ENCODE results near the gene ST14.

- TF ChIP-seq POLR2A (IDR thresholded peaks at IDR 0.05) (no peak), CTCF (IDR thresholded peaks at IDR 0.05 in 8 of 11, conservative IDR thresholded peaks at IDR 0.05 in 3 of 11) (no peak), POLR2AphosphoS5 (IDR thresholded peaks at IDR 0.05) (no peak)
These were observed 20.9 kb downstream of the ST14 start for GRCh38 chr11:130180491-130180890.
